ENCODE data around the gene GLCE. TPM values are rescaled to one million over a fixed set of nuclear protein-coding genes. Genes with fewer than 3 reads are reported as not detected.

GLCE gene
- total and polyA plus RNA-seq, 9 of the 15 experiments (the other 6 are each of a cell fraction or from before 2014, with no cell fraction given) = 4.6 to 12.3 (median 10.6) TPM

DNA sequence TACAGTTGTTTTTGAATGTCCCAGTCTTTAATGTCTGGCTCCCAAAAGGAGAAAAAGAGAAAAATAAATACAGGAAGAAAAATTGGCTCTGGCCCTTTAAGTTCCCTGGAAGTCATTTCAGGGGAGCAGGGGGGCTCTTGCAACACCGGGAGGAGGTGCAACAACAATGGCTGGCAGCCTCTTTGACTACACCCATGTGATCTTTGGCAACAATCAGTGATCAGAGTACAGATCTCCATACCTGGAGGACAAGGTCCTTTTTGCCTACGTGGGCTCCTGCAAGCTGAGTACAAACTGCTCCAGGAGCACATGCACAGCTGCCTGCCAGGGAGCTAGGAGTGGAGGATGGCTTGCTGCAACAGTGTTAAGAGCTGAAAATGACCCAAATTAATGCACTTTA, 63.9 kb downstream of the GLCE start:
- Histone ChIP-seq H3K9me3 (replicated peaks; ENCODE audit: control insufficient read depth, insufficient read depth, low read depth, low read length) (no peaks in the 10 kb centered on the region), H2AFZ (ENCODE audit: low read depth, low read length) (no peak overlapping the region), H3K4me3 (no peak overlapping the region), H3K36me3 (ENCODE audit: control insufficient read depth, insufficient read depth, low read length) (no peaks in the 10 kb centered on the region), H3K9ac (ENCODE audit: insufficient read depth in 1 of 2, low read depth in 2 of 2, low read length in 2 of 2) (no peak overlapping the region), H3K9me1 (ENCODE audit: control insufficient read depth, insufficient read depth, low read length) (no peaks in the 10 kb centered on the region), H3K27ac (ENCODE audit: extremely low read depth, low read depth, low read length) (no peak overlapping the region), H4K20me1 (replicated peaks; ENCODE audit: control insufficient read depth, insufficient read depth, low read length) (no peaks in the 10 kb centered on the region), H3K79me2 (ENCODE audit: control insufficient read depth, insufficient read depth, low read length) (no peaks in the 10 kb centered on the region), H3K4me2 (ENCODE audit: insufficient read depth, low read length) (no peak overlapping the region), H3K27me3 (ENCODE audit: control insufficient read depth in 2 of 2, insufficient read depth in 2 of 2, low read length in 2 of 2) (peaks cover 0 to 5% of the 10 kb centered on the region in 2 experiments; a peak in 1 of 5 replicates), H3K4me1 (replicated peaks in 1 of 2; ENCODE audit: control insufficient read depth in 2 of 2, insufficient read depth in 2 of 2, low read length in 2 of 2) (no peaks in the 10 kb centered on the region)
- BruUV-seq (replicated peaks) = no TSS peak
- intact Hi-C loops (cut with micrococcal nuclease) = no loop called here
- TF ChIP-seq ZNF699 (CRISPR knock-in tag; IDR thresholded peaks at IDR 0.05; ENCODE audit: insufficient replicate concordance) = no peak
- TF ChIP-seq, protein P1, sequence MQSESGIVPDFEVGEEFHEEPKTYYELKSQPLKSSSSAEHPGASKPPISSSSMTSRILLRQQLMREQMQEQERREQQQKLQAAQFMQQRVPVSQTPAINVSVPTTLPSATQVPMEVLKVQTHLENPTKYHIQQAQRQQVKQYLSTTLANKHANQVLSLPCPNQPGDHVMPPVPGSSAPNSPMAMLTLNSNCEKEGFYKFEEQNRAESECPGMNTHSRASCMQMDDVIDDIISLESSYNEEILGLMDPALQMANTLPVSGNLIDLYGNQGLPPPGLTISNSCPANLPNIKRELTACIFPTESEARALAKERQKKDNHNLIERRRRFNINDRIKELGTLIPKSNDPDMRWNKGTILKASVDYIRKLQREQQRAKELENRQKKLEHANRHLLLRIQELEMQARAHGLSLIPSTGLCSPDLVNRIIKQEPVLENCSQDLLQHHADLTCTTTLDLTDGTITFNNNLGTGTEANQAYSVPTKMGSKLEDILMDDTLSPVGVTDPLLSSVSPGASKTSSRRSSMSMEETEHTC (IDR thresholded peaks at IDR 0.05) = no peak
- TF ChIP-seq, protein P2, sequence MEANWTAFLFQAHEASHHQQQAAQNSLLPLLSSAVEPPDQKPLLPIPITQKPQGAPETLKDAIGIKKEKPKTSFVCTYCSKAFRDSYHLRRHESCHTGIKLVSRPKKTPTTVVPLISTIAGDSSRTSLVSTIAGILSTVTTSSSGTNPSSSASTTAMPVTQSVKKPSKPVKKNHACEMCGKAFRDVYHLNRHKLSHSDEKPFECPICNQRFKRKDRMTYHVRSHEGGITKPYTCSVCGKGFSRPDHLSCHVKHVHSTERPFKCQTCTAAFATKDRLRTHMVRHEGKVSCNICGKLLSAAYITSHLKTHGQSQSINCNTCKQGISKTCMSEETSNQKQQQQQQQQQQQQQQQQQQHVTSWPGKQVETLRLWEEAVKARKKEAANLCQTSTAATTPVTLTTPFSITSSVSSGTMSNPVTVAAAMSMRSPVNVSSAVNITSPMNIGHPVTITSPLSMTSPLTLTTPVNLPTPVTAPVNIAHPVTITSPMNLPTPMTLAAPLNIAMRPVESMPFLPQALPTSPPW (CRISPR knock-in tag; IDR thresholded peaks at IDR 0.05) = peak; percentile 13; the same call in 1 of the 2 replicates
- no peak for TF ChIP-seq ZC3H11A (IDR thresholded peaks at IDR 0.05; ENCODE audit: low read depth, low read length)
- TF ChIP-seq CBX2 (IDR thresholded peaks at IDR 0.05; ENCODE audit: insufficient read depth, low read length, poor library complexity, severe bottlenecking) = no peak
- TF ChIP-seq NR2F6 (CRISPR knock-in tag; IDR thresholded peaks at IDR 0.05) = no peak
- TF ChIP-seq, protein P3, sequence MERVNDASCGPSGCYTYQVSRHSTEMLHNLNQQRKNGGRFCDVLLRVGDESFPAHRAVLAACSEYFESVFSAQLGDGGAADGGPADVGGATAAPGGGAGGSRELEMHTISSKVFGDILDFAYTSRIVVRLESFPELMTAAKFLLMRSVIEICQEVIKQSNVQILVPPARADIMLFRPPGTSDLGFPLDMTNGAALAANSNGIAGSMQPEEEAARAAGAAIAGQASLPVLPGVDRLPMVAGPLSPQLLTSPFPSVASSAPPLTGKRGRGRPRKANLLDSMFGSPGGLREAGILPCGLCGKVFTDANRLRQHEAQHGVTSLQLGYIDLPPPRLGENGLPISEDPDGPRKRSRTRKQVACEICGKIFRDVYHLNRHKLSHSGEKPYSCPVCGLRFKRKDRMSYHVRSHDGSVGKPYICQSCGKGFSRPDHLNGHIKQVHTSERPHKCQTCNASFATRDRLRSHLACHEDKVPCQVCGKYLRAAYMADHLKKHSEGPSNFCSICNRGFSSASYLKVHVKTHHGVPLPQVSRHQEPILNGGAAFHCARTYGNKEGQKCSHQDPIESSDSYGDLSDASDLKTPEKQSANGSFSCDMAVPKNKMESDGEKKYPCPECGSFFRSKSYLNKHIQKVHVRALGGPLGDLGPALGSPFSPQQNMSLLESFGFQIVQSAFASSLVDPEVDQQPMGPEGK (CRISPR knock-in tag; IDR thresholded peaks at IDR 0.05; ENCODE audit: borderline replicate concordance) = no peak
- no peak for TF ChIP-seq ZNF224 (CRISPR knock-in tag; IDR thresholded peaks at IDR 0.05)
- in situ Hi-C loops (cut with MboI) = loop anchor here (5.0 kb wide), 1 partner anchor 167 kb away; no protein-coding TSS in a partner anchor
- ChIA-PET CTCF (ENCODE audit: low intra/inter-chr PET ratio) (interaction anchor here (0.7 kb wide), 1 partner anchor 309 kb away, joined by 3 read pairs; no protein-coding TSS in a partner anchor), POLR2A (no interaction called here)
- WGBS (ENCODE audit: insufficient coverage, low coverage, missing lambda C conversion rate) = 5% methylated on average over 2 of the region's 2 CpGs
- ATAC-seq = no peak
- FAIRE-seq = no peak
- no peak for DNase-seq (ENCODE audit: extremely low read depth in 1 of 4, low spot score in 3 of 4)
